ENCODE measurements around the gene SRPRB.

SRPRB gene

DNA sequence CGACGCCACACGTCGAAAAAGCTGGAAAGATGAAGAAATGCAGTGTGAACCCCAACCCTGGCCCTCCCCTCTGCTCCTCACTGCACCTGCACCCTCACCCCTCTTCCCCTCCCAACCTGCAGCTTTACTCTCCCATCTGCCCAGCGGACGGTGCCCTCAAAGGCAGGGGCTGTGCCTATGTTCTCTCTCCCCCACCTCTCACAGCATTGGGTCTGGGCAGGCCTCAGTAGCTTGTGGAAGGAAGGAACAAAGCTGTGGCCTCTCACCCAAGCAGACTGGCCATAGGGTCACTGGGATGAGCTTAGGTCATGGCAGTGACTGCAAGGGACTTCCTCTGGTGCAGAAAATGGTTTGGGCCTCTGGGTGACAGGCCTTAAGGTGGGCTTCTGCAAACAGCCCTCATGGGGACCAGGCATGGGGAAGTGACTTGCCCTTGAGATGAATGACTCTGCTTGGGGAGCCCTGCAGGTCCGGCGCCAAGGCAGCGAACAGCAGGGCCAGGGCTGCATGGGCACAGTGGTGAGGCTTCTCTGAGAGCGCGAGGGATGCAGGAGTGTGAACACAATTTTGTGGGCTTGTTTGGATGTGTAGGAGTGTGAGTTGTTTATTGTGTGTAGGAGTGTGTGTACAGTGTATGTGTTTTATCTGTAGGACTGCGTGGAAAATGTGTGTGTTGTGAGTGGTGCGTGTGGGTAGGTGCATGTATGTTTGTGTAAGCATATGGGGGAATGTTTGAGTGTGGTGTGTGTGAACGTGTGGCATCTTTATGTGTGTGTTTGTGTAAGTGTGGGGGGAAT lies 29.2 kb downstream of the SRPRB start:
- Histone ChIP-seq H3F3A (ENCODE audit: control insufficient read depth, insufficient read depth) (no peaks in the 10 kb centered on the region), H3K9me2 (replicated peaks; ENCODE audit: control insufficient read depth, low read length) (no peaks in the 10 kb centered on the region), H3K27me3 (ENCODE audit: control insufficient read depth, low read length) (no peaks in the 10 kb centered on the region), H3K4me1 (ENCODE audit: control insufficient read depth, low read length) (no peaks in the 10 kb centered on the region), H3K4me2 (ENCODE audit: low read length) (no peak overlapping the region), H3K36me3 (ENCODE audit: control insufficient read depth, low read length) (no peaks in the 10 kb centered on the region), H3K9me3 (ENCODE audit: control insufficient read depth, insufficient read depth, low read length) (no peaks in the 10 kb centered on the region), H4K20me1 (ENCODE audit: control insufficient read depth, insufficient read depth, low read depth, low read length) (no peaks in the 10 kb centered on the region), H3K27ac (ENCODE audit: low read depth, low read length) (no peak overlapping the region), H3K79me2 (ENCODE audit: control insufficient read depth, low read length) (no peaks in the 10 kb centered on the region), H3K4me3 (ENCODE audit: low read length) (no peak overlapping the region)
- TF ChIP-seq, protein P1, sequence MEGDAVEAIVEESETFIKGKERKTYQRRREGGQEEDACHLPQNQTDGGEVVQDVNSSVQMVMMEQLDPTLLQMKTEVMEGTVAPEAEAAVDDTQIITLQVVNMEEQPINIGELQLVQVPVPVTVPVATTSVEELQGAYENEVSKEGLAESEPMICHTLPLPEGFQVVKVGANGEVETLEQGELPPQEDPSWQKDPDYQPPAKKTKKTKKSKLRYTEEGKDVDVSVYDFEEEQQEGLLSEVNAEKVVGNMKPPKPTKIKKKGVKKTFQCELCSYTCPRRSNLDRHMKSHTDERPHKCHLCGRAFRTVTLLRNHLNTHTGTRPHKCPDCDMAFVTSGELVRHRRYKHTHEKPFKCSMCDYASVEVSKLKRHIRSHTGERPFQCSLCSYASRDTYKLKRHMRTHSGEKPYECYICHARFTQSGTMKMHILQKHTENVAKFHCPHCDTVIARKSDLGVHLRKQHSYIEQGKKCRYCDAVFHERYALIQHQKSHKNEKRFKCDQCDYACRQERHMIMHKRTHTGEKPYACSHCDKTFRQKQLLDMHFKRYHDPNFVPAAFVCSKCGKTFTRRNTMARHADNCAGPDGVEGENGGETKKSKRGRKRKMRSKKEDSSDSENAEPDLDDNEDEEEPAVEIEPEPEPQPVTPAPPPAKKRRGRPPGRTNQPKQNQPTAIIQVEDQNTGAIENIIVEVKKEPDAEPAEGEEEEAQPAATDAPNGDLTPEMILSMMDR (IDR thresholded peaks at IDR 0.05; ENCODE audit: low read depth, low read length, poor library complexity, severe bottlenecking) = no peak
- no peak for TF ChIP-seq EZH2phosphoT487 (IDR thresholded peaks at IDR 0.05; ENCODE audit: borderline replicate concordance, low read length)

DNA sequence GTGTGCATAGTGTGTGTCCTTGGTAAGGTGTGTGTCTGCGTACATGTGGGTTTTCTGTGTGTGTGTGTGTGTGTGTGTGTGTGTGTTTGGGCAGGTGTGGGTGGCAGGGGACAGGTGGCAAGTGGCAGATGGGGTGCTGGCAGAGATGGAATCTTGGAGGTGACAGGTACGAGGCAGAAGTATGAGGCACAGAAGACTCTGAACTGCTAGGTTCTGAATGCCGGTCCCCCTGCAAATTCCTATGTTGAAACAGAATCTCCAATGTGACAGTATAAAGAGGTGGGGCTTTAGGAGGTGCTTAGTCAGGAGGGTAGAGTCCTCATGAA lies 29.8 kb downstream of the SRPRB start:
- H3K9me2 ChIP-seq (replicated peaks; ENCODE audit: control insufficient read depth, low read length) = no peaks in the 10 kb centered on the region
- H4K20me1 ChIP-seq (ENCODE audit: control insufficient read depth, insufficient read depth, low read depth, low read length) = no peaks in the 10 kb centered on the region
- H3F3A ChIP-seq (ENCODE audit: control insufficient read depth, insufficient read depth) = no peaks in the 10 kb centered on the region
- H3K27ac ChIP-seq (ENCODE audit: low read depth, low read length) = no peak overlapping the region
- no peaks in the 10 kb centered on the region for H3K4me1 ChIP-seq (ENCODE audit: control insufficient read depth, low read length)
- no peak overlapping the region for H3K4me3 ChIP-seq (ENCODE audit: low read length)
- H3K4me2 ChIP-seq (ENCODE audit: low read length) = no peak overlapping the region
- no peaks in the 10 kb centered on the region for H3K36me3 ChIP-seq (ENCODE audit: control insufficient read depth, low read length)
- TF ChIP-seq, protein P1 (IDR thresholded peaks at IDR 0.05; ENCODE audit: low read depth, low read length, poor library complexity, severe bottlenecking) = no peak
- no peak for TF ChIP-seq EZH2phosphoT487 (IDR thresholded peaks at IDR 0.05; ENCODE audit: borderline replicate concordance, low read length)
- H3K27me3 ChIP-seq (ENCODE audit: control insufficient read depth, low read length) = no peaks in the 10 kb centered on the region
- no peaks in the 10 kb centered on the region for H3K9me3 ChIP-seq (ENCODE audit: control insufficient read depth, insufficient read depth, low read length)
- H3K79me2 ChIP-seq (ENCODE audit: control insufficient read depth, low read length) = no peaks in the 10 kb centered on the region

GRCh38 chr3:133835961-133836360 lies 30.3 kb downstream of the SRPRB start:
- H4K20me1 ChIP-seq (ENCODE audit: control insufficient read depth, insufficient read depth, low read depth, low read length) = no peaks in the 10 kb centered on the region
- H3K36me3 ChIP-seq (ENCODE audit: control insufficient read depth, low read length) = no peaks in the 10 kb centered on the region
- no peaks in the 10 kb centered on the region for H3K9me3 ChIP-seq (ENCODE audit: control insufficient read depth, insufficient read depth, low read length)

More at GRCh38 chr3:133835961-133836360, 30.3 kb downstream of the SRPRB start:
- no peaks in the 10 kb centered on the region for H3K4me1 ChIP-seq (ENCODE audit: control insufficient read depth, low read length)
- no peak overlapping the region for H3K4me3 ChIP-seq (ENCODE audit: low read length)
- H3F3A ChIP-seq (ENCODE audit: control insufficient read depth, insufficient read depth) = no peaks in the 10 kb centered on the region
- TF ChIP-seq EZH2phosphoT487 (IDR thresholded peaks at IDR 0.05; ENCODE audit: borderline replicate concordance, low read length) = no peak
- TF ChIP-seq, protein P1 (IDR thresholded peaks at IDR 0.05; ENCODE audit: low read depth, low read length, poor library complexity, severe bottlenecking) = no peak
- H3K9me2 ChIP-seq (replicated peaks; ENCODE audit: control insufficient read depth, low read length) = no peaks in the 10 kb centered on the region
- no peaks in the 10 kb centered on the region for H3K79me2 ChIP-seq (ENCODE audit: control insufficient read depth, low read length)
- H3K27me3 ChIP-seq (ENCODE audit: control insufficient read depth, low read length) = no peaks in the 10 kb centered on the region
- H3K4me2 ChIP-seq (ENCODE audit: low read length) = no peak overlapping the region
- no peak overlapping the region for H3K27ac ChIP-seq (ENCODE audit: low read depth, low read length)
